ENCODE data around the gene CEP350.
"Not testable (repeated sequence)": the region's sequence is repeated elsewhere in the genome, so short reads cannot be mapped to it uniquely, and the experiment has no call there.

The CEP350 gene

GRCh38 chr1:179941454-179941853, 13.2 kb upstream of the CEP350 start:
- DNase-seq: no peak

DNA sequence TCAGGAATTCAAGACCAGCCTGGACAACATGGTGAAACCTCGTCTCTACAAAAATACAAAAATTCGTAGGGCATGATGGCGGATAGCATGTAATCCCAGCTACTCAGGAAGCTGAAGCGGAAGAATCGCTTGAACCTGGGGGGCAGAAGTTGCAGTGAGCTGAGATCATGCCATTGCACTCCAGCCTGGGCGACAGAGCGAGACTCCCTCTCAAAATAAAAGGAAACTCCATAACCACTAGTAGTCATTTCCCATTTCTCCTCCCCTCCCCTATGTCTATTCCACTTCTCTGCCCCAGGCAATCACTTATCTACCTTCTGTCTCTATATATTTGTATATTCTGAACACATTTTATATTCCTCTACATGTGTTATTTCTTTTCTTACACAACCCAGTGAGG, 4.0 kb upstream of the CEP350 start:
- DNase-seq: no peak

- no peak for DNase-seq
Measured at GRCh38 chr1:179951383-179952144, 3.0 kb upstream of the CEP350 start.

- no peak for DNase-seq
Measured at GRCh38 chr1:179952186-179952585, 2.4 kb upstream of the CEP350 start.

DNA sequence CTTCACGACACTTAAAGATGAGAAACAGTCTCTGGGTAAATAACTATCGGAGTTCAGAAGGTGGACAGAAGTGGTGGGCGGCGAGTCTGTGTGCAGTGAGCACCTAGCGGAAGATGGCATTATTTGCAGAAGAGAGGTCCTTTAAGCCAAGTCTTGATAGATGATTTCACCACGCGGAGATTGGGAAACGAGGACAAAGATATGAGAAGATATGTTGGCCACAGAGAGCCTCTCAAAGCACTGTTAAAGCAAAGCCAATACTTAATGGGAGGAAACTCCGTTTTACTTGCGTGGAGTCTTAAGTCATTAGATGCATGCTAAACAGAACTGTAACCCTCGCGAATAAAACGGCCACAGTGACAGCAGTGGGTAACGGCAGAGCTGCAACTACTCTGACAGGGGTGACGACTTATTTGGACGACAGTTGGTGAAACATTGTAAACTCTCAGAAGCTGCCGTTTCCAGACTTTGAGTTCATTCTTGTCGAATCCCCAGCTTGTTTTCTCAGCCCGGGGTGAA, 577 bp upstream of the CEP350 start:
- peak; percentile 67 for DNase-seq

- peak; percentile 27 for DNase-seq
Measured at GRCh38 chr1:179955287-179955680, 674 bp downstream of the CEP350 start.

DNA sequence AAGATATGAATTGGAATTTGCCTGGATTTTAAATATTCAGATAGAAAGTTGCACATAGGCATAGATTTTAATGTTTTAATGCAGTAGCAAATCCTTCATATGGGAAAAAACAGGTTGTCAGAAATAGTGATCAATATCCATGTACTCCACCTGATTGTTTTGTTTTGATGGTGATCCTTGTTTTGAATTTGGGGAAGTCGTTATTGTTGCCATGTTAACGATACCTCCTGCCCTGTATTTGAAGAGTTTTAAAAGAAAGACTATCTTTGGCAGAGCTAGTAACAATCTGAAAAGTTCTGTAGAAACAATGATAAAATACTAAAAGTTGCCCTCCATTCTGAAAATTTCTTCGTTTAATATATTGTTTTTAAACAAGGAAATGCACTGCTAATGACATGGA, 1.1 kb downstream of the CEP350 start:
- no peak for DNase-seq

DNA sequence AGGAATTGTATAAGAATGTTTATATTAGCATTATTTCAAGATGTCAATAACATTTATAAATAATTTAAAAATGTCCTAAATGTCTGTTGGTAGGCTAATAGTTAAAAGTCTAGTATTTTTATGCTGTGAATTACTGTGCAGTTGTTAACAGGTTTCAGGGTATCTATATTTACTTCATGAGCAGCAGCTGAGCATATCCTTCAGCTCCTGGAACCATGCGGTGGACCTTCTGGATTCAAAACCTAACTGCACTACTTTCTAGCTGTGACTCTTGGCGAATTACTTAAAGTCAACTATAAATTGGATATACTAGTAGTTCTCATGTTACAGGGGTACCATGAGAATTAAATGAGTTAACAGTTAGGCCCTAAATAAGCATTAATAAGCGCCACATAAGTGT, 3.7 kb downstream of the CEP350 start:
- DNase-seq: no peak

DNA sequence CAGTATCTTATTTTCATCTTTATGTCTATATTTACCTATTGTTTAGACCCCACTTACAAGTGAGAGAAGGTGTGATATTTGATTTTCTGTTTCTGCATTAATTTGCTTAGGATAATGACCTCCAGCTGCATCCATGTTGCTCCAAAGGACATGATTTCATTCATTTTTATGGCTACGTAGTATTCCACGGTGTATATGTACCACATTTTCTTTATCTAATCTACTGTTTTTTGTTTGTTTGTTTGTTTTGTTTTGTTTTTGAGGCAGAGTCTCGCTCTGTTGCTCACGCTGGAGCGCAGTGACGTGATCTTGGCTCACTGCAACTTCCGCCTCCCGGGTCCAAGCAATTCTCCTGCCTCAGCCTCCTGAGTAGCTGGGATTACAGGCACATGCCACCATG, 7.6 kb downstream of the CEP350 start:
- not testable (repeated sequence) for DNase-seq

DNA sequence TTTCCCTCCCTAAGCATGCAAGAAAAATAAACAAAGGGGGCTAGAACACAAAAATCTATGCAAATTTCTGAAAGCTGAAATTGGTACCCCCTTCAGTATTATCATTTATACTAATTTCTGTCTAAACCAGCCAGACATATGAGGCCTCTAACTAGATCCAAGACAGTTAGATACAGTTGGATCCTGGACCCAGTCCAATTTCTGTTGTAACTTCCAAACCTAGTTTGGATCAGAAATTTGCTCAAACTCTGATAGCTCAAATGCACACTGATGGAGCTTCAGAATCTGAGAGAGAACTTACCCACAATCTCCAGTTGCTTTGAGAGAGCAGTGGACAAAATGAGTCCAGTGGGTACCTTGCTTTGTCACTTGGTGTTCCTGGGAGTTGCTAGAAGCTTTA, 11.9 kb downstream of the CEP350 start:
- no peak for DNase-seq

- no peak for DNase-seq
Measured at GRCh38 chr1:179968284-179968993, 13.8 kb downstream of the CEP350 start.

- no peak for DNase-seq
Measured at GRCh38 chr1:179968994-179969919, 14.6 kb downstream of the CEP350 start.

- no peak for DNase-seq
Measured at GRCh38 chr1:179969962-179970361, 15.4 kb downstream of the CEP350 start.

GRCh38 chr1:179971563-179972496, 17.2 kb downstream of the CEP350 start:
- no peak for DNase-seq

GRCh38 chr1:179973198-179974110, 18.8 kb downstream of the CEP350 start:
- no peak for DNase-seq

GRCh38 chr1:179976970-179977651, 22.5 kb downstream of the CEP350 start:
- DNase-seq: peak; percentile 15

DNA sequence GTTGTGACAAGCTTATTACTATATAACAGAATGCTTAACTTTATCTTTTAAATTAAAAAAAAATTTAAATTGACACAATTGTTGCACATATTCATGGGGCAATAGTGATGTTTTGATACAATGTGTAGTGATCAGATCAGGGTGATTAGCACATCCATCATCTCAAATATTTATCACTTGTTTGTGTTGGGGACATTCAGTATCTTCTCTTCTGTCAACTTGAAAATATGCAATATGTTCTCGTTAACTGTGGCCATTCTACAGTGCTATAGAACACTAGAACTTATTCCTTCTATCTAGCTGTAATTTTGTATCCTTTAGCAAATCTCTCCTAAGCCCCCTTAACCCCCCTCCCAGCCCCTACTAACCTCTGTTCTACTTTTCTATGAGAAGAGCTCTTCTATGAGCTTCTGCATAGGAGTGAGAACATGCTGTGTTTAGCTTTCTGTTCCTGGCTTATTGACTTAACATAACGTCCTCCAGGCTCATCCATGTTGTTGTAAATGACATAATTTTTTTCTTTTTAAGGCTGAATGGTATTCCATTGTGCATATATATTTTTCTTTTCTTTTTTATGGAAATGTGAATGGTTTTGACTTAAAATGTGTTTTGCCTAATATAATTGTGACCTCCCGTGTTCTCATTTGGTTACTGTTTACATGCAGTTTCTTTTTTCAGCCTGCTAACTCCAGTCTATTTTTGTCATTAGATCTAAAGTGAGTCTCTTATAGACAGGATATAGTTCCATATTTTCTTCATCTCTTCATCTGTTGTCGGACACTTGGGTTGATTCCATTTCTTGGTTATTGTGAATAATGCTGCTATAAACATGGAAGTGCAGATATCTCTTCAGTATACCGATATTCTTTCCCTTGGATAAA, 23.8 kb downstream of the CEP350 start:
- no peak for DNase-seq

- DNase-seq: no peak
Measured at GRCh38 chr1:179984101-179984500, 29.5 kb downstream of the CEP350 start.

GRCh38 chr1:179984942-179985341, 30.3 kb downstream of the CEP350 start:
- no peak for DNase-seq

All from NCI-H2171 treated with DMSO at 0.1 percent for 48 hours (cell line).